GM18861 (cell line): ENCODE data around the gene ELK4.

Experiments used
- ATAC-seq: cut with Tn5 transposase; IDR thresholded peaks from one replicate; pipeline ENCODE4 v1.9.1; 2021; ENCODE audit not compliant: unreplicated experiment

ELK4 gene

DNA sequence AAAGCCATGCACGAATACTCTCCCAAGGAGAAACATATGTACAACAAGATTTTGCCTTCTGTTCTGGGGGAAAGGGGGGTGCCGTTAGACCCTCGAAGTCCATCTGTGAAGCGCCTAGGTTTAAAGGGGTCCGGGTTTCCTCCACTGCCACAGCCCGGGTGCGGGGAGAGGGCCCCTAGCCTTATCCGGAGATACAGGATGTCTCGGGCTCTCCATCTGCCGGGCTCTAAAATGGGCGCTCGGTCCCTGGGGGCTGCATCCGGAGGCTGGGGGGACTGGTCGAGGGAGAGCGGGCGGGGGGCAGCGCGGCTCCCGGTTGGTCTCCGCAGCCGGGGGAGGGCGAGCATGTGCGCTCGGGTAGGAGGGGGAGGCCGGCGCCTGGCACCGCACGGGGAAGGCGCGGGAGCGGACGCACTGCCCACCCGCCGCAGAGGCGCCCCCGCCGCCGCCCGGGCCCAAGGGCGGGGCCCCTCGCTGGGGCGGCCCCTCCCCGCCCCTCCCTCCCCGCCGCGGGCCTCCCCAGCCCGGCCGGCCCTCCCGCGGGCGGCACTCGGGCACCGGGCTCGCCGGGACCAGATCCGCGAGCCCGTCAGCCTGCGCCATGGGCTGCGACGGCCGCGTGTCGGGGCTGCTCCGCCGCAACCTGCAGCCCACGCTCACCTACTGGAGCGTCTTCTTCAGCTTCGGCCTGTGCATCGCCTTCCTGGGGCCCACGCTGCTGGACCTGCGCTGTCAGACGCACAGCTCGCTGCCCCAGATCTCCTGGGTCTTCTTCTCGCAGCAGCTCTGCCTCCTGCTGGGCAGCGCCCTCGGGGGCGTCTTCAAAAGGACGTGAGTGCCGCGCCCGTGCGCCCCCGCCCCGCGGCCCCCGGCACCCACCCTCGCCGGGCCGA, 63.1 kb downstream of the ELK4 start:
- ATAC-seq = no peak

DNA sequence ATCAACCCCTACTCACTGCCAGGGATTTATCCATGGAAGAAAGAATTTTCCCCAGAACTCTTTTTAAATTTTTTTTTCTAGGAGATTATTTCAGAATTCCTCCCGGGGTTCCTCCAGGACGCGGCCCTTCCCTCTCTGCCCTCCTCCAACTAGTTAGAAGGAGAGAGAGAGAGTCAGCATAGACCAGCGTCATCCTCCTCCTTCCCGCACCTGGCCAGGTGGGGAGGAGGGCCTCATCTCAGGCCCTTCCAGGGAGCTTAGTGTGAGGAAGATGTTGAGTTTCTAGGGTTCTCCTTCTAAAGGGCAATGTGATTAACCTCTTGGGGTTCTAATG, 63.7 kb downstream of the ELK4 start:
- ATAC-seq = no peak

DNA sequence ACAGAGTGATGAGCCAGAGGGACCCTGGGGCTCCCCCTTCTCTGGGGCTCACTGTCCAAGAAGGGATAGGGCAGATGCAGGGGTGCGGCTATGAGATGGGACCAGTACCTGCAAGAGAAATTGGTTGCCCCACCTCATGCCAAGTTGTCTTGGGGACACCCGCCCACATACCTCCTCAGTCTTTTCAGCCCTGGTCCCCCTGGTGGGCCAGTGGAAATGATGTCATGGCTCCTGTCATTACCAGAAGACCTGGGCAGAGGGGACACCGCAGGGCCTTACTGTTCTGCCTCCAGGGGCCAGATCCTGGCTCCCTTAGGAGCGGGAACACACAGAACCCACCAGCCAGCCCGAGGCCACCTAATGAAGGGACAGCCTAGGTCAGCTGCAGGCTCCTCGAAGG, 64.1 kb downstream of the ELK4 start:
- ATAC-seq = no peak

DNA sequence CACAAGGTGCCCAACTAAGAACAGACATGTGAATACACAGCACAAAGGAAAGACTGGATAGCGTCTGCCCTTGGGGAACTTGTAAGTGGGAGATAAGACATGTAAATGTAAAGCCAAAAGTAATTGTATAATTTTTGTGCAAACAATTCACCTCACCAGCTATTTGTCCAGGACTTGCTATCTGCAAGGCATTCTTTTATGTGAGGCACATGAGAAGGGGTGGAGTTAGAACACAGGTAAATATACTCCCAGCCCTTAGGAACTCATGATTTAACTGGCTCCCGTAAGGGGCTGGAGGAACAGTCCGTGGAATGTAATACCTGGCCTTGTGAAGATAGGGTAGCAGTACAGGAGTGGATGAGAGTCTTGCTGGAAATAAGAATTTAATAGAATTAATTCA, 66.0 kb downstream of the ELK4 start:
- ATAC-seq = no peak

DNA sequence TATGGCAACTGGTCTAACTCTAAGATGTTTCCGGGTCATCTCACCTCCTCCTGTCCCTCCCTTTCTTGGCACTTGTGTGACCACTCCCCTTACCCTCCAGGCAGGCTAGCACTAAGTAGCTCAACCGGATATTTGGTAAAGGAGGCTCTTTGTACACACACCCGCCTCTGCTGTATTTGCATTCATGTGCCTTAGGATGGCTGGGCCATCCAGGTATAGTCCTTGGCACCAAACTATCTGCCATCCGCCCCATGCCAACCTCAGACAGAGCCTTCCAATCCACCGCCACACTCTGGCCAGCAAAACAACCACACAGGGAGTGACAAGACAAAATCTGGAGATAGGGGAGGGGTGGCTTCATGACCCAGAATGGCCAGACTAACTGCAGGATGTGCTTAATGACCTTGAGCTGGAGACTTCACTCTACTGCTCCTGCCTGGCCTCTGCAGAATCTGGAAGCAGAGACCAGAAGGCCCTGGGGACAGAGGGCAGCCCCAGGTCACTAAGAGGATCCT, 67.8 kb downstream of the ELK4 start:
- ATAC-seq = no peak

DNA sequence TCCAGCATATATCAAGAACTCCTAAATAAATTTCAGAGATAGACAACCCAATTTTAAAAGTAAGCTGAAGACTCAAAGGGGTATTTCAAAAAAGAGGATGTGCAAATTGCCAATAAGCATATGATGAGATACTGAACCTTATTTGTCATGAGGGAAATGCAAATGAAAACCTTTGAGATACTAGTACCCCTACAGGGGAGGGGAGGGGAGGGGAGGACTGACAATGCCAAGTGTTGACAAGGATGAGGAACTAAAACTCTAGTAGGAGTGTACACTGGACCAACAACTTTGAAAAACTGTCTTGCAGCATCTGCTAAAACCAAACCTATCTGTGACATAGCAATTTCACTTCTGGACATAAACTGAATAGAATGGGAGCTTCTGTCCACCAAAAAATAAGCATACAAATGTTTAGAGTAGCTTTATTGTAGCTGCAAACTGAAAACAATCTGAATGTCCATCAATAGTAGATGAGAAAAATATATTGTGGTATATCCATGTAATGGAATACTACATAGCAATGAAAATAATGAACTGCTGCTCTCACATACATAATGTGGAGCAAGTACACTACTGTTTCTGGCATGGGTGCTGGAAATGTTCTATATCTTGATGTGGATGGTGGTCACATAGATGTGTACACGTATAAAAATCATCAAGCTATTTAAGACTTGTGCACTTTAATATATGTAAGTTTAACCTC, 70.2 kb downstream of the ELK4 start:
- ATAC-seq = no peak
